ENCODE data around the gene CNKSR1. TPM values are rescaled to one million over a fixed set of nuclear protein-coding genes. Genes with fewer than 3 reads are reported as not detected.

The CNKSR1 gene
- total and polyA plus RNA-seq, 4 experiments from 2014 or later, result 0.28 to 4.5 (median 2.3) TPM

DNA sequence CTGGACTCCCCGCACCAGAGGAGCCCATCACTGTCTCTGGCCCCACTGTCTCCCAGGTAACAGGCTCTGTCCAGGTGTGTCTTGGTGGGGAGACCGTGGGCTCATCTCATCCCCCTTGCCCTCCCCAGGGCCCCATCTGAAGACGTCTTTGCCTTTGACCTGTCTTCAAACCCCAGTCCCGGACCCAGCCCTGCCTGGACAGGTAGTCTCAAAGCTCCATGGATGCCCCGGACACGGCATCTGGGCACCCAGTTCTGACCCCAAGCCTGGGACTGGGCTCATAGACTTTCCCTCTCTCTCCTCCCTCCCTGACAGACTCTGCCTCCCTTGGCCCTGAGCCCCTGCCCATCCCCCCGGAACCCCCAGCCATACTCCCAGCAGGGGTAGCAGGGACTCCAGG lies 6.8 kb downstream of the CNKSR1 start:
- Histone ChIP-seq H3K4me3 (ENCODE audit: low read length in 2 of 2) (no peak overlapping the region), H3K27me3 (ENCODE audit: insufficient read depth, low read length) (no peaks in the 10 kb centered on the region), H3K4me1 (ENCODE audit: insufficient read depth, low read length) (no peaks in the 10 kb centered on the region), H3K27ac (ENCODE audit: low read depth, low read length) (no peak overlapping the region), H3K36me3 (ENCODE audit: insufficient read depth, low read length) (no peaks in the 10 kb centered on the region), H3K9me3 (ENCODE audit: control insufficient read depth in 1 of 2, low read length in 2 of 2) (no peaks in the 10 kb centered on the region)
- Mint-ChIP-seq H3K9me3 (no peaks in the 10 kb centered on the region), H3K4me1 (peaks cover 0 to 1% (median 0%) of the 10 kb centered on the region in 4 donors), H3K27me3 (no peaks in the 10 kb centered on the region), H3K27ac (no peak overlapping the region), H3K4me3 (no peak overlapping the region), H3K36me3 (no peaks in the 10 kb centered on the region)
- ChIA-PET POLR2A (ENCODE audit: partially characterized antibody) (no interaction called here), CTCF (ENCODE audit: partially characterized antibody) (interaction anchor here (1.6 kb wide), 1 partner anchor 50 kb away, joined by 5 read pairs; the partner anchor contains the start of gene CEP85)
- intact Hi-C loops (cut with micrococcal nuclease), result no loop called here
- DNase-seq, result no peak

DNA sequence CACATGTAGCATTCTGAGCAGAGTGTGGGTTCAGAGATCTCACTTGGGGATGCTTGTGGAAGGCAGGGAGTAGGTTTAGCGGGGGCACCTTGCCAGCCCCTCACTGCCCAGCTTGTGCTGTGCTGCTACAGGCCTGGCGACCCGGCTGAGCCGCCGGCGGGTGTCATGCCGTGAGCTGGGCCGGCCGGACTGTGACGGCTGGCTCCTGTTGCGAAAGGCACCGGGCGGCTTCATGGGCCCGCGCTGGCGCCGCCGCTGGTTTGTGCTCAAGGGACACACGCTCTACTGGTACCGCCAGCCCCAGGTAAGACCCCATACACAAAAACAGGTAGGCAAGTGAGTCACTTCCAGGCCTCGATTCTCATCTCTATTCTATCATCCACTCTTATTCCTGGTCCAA lies 7.6 kb downstream of the CNKSR1 start:
- Histone ChIP-seq H3K4me3 (ENCODE audit: low read length in 2 of 2) (no peak overlapping the region), H3K36me3 (ENCODE audit: insufficient read depth, low read length) (no peaks in the 10 kb centered on the region), H3K27ac (ENCODE audit: low read depth, low read length) (no peak overlapping the region), H3K9me3 (ENCODE audit: control insufficient read depth in 1 of 2, low read length in 2 of 2) (no peaks in the 10 kb centered on the region), H3K27me3 (ENCODE audit: insufficient read depth, low read length) (no peaks in the 10 kb centered on the region), H3K4me1 (ENCODE audit: insufficient read depth, low read length) (no peaks in the 10 kb centered on the region)
- Mint-ChIP-seq H3K27me3 (no peaks in the 10 kb centered on the region), H3K9me3 (no peaks in the 10 kb centered on the region), H3K36me3 (no peaks in the 10 kb centered on the region), H3K4me3 (no peak overlapping the region), H3K4me1 (no peaks in the 10 kb centered on the region), H3K27ac (no peak overlapping the region)
- intact Hi-C loops (cut with micrococcal nuclease), result no loop called here
- POLR2A ChIA-PET (ENCODE audit: partially characterized antibody), result no interaction called here
- CTCF ChIA-PET (ENCODE audit: partially characterized antibody), result interaction anchor here (1.6 kb wide), 1 partner anchor 49 kb away, joined by 5 read pairs; the partner anchor contains the start of gene CEP85
- DNase-seq, result no peak

DNA sequence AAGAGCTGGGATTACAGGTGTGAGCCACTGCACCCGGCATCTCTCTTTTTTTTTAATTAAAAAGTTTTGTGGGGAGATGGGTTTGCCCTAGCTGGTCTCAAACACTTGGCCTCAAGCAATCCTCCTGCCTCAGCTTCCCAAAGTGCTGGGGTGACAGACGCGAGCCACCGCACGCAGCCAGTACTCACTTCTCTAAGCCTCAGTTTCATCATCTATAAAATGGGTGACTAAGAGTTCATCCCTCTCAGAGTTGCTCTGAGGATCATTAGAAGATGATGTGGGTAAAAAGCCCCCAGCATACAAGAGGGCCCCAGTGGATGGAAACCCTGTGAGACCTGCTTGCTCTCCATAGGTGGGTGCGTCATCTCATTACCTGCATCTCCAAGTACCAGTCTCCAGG lies 10.6 kb downstream of the CNKSR1 start:
- no peaks in the 10 kb centered on the region for H3K36me3 ChIP-seq (ENCODE audit: insufficient read depth, low read length)
- no peaks in the 10 kb centered on the region for H3K9me3 ChIP-seq (ENCODE audit: control insufficient read depth in 1 of 2, low read length in 2 of 2)
- Mint-ChIP-seq H3K9me3 (peaks cover 0 to 1% (median 0%) of the 10 kb centered on the region in 8 donors), H3K27me3 (no peaks in the 10 kb centered on the region), H3K36me3 (no peaks in the 10 kb centered on the region), H3K4me3 (no peak overlapping the region), H3K4me1 (peaks cover 6 to 18% (median 11%) of the 10 kb centered on the region in 4 donors), H3K27ac (no peak overlapping the region)
- no peak for DNase-seq
- ChIA-PET CTCF (ENCODE audit: partially characterized antibody) (interaction anchor here (1.5 to 4.6 kb wide), 3 partner anchors 18 to 229 kb away, joined by 4 to 37 read pairs (median 5); partner anchors contain the start of genes C1orf232, CEP85 and ZNF593), POLR2A (ENCODE audit: partially characterized antibody) (interaction anchor here (1.1 kb wide), 1 partner anchor 10 kb away, joined by 3 read pairs; the partner anchor contains the start of gene CNKSR1)
- intact Hi-C loops (cut with micrococcal nuclease), result no loop called here
- no peak overlapping the region for H3K4me3 ChIP-seq (ENCODE audit: low read length in 2 of 2)
- peaks cover 7% of the 10 kb centered on the region for H3K4me1 ChIP-seq (ENCODE audit: insufficient read depth, low read length)
- no peak overlapping the region for H3K27ac ChIP-seq (ENCODE audit: low read depth, low read length)
- no peaks in the 10 kb centered on the region for H3K27me3 ChIP-seq (ENCODE audit: insufficient read depth, low read length)

DNA sequence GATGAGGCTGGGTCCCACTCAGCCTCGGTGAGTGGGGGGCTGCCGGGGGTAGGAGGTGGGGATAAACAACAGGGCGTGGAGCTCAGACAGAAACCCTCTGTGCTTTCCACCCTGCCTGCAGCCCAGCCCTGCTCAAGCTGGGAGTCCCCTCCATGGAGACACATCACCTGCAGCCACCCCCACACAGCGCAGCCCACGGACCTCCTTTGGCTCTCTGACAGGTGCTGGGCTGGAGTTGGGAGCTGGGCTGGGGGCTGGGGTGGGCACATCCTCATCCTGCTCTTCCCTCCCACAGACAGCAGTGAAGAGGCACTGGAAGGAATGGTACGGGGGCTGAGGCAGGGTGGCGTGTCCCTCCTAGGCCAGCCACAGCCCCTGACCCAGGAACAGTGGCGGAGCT lies 11.2 kb downstream of the CNKSR1 start:
- Mint-ChIP-seq H3K9me3 (peaks cover 0 to 1% (median 0%) of the 10 kb centered on the region in 8 donors), H3K27ac (no peak overlapping the region), H3K27me3 (no peaks in the 10 kb centered on the region), H3K4me3 (no peak overlapping the region), H3K4me1 (peaks cover 6 to 24% (median 12%) of the 10 kb centered on the region in 4 donors), H3K36me3 (no peaks in the 10 kb centered on the region)
- Histone ChIP-seq H3K9me3 (ENCODE audit: control insufficient read depth in 1 of 2, low read length in 2 of 2) (no peaks in the 10 kb centered on the region), H3K27me3 (ENCODE audit: insufficient read depth, low read length) (no peaks in the 10 kb centered on the region), H3K27ac (ENCODE audit: low read depth, low read length) (no peak overlapping the region), H3K4me3 (ENCODE audit: low read length in 2 of 2) (no peak overlapping the region), H3K36me3 (ENCODE audit: insufficient read depth, low read length) (no peaks in the 10 kb centered on the region), H3K4me1 (ENCODE audit: insufficient read depth, low read length) (peaks cover 7% of the 10 kb centered on the region)
- CTCF ChIA-PET (ENCODE audit: partially characterized antibody), result interaction anchor here (4.6 kb wide), 1 partner anchor 46 kb away, joined by 37 read pairs; the partner anchor contains the start of gene CEP85
- POLR2A ChIA-PET (ENCODE audit: partially characterized antibody), result no interaction called here
- intact Hi-C loops (cut with micrococcal nuclease), result no loop called here
- DNase-seq, result no peak

DNA sequence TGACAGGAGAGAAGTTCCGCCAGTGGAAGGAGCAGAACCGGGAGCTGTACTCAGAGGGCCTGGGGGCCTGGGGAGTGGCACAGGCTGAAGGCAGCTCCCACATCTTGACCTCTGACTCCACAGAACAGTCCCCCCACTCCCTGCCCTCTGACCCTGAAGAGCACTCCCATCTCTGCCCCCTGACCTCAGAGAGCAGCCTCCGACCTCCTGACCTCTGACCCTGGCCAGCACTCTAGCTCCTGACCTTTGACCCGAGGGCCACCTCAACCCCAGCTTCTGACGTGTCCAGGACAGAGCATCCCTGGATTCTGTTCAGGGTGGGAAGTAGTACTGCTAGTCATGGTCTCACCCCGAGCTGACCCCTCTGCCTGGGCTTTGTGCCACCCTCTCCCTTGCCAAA lies 12.0 kb downstream of the CNKSR1 start:
- POLR2A ChIA-PET (ENCODE audit: partially characterized antibody), result interaction anchor here (0.8 kb wide), 1 partner anchor 45 kb away, joined by 3 read pairs; the partner anchor contains the start of gene CEP85
- H3K27ac Mint-ChIP-seq, result peak overlapping the region in 2 of 7 donors; percentile 43 to 88

DNA sequence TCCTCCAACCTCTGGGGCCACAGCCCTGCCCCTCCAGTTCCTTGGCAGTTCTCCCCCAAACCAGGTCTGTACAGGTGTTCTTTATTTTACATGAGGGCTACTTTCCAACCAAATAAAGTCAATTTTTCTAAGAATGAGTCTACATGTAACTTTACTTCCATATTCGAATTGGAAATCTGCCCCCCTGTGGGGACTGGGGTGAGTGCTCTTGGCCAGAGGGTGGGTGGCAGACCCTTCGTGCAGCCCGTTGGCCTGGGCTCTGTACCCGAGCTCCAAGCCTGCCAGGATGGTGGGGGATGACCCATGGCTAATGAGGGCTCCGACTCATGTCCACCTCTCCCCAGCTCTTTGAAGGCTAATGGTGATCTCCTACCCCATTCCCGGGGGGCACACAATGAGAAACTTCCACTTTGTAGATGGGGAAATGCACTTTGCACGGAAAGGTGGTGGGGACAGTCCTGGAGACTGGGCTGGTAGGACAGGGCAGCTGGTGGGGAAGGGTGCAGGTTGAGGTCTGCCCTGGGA lies 12.5 kb downstream of the CNKSR1 start:
- POLR2A ChIA-PET (ENCODE audit: partially characterized antibody), result interaction anchor here (0.8 kb wide), 1 partner anchor 44 kb away, joined by 3 read pairs; the partner anchor contains the start of gene CEP85
- H3K36me3 Mint-ChIP-seq, result no peaks in the 10 kb centered on the region

More for the DNA sequence above, 12.0 kb downstream of the CNKSR1 start:
- Mint-ChIP-seq H3K4me3 (no peak overlapping the region), H3K36me3 (no peaks in the 10 kb centered on the region), H3K9me3 (peaks cover 0 to 1% (median 0%) of the 10 kb centered on the region in 8 donors), H3K4me1 (peaks cover 6 to 30% (median 14%) of the 10 kb centered on the region in 4 donors), H3K27me3 (no peaks in the 10 kb centered on the region)
- Histone ChIP-seq H3K4me1 (ENCODE audit: insufficient read depth, low read length) (peaks cover 7% of the 10 kb centered on the region), H3K4me3 (ENCODE audit: low read length in 2 of 2) (no peak overlapping the region), H3K27ac (ENCODE audit: low read depth, low read length) (no peak overlapping the region), H3K9me3 (ENCODE audit: control insufficient read depth in 1 of 2, low read length in 2 of 2) (no peaks in the 10 kb centered on the region), H3K27me3 (ENCODE audit: insufficient read depth, low read length) (no peaks in the 10 kb centered on the region), H3K36me3 (ENCODE audit: insufficient read depth, low read length) (no peaks in the 10 kb centered on the region)
- no peak for DNase-seq
- intact Hi-C loops (cut with micrococcal nuclease), result no loop called here
- CTCF ChIA-PET (ENCODE audit: partially characterized antibody), result interaction anchor here (1.0 to 4.6 kb wide), 3 partner anchors 20 to 45 kb away, joined by 4 to 37 read pairs (median 6); partner anchors contain the start of genes CEP85 and ZNF593

DNA sequence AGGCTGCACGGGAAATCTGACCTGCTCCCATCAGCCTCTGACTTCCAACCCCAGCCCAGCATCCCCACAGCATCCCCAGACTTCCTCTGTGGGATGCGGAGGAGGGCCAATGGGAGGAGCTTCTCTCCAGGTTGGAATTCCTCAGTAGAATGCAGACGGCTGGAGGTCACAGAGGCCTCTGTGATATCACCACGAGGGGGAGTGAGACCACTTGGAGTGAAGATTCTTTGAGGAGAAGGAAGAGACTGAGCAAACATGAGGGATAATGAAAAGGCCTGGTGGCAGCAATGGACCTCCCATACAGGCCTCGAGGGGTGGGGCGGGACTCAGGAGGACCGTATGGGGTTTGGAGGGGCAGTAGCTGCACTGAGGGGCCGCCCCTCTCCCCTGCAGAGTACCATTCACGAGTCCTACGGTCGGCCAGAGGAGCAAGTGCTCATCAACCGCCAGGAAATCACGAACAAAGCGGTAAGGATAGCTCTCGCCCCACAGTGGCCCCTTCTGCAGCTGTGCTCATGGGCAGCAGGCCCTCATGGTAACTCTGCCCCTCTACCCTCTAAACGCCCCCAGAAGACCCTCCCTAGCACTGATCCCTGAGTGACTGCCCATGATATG lies 13.2 kb downstream of the CNKSR1 start, which contains the start of gene CATSPER4:
Gene CATSPER4, plus strand, starts transcription at position 230 of the 615 bp plus-strand sequence. Its CDS starts 26 bp downstream, at position 256.
- peak in 4 of 5 donors; percentile 13 to 33 (median 18) for DNase-seq
- H3K4me3 ChIP-seq (ENCODE audit: low read length in 2 of 2), result no peak within 1 kb of the TSS
- no peaks in the 10 kb centered on the region for H3K36me3 ChIP-seq (ENCODE audit: insufficient read depth, low read length)
- no peak within 1 kb of the TSS for H3K27ac ChIP-seq (ENCODE audit: low read depth, low read length)
- Mint-ChIP-seq H3K27me3 (no peaks in the 10 kb centered on the region), H3K27ac (peak within 1 kb of the TSS in 4 of 7 donors; percentile 36 to 88 (median 66)), H3K4me3 (no peak within 1 kb of the TSS), H3K4me1 (peaks cover 6 to 30% (median 14%) of the 10 kb centered on the region in 4 donors), H3K36me3 (no peaks in the 10 kb centered on the region), H3K9me3 (peaks cover 0 to 1% (median 0%) of the 10 kb centered on the region in 8 donors)
- H3K4me1 ChIP-seq (ENCODE audit: insufficient read depth, low read length), result peaks cover 7% of the 10 kb centered on the region
- H3K9me3 ChIP-seq (ENCODE audit: control insufficient read depth in 1 of 2, low read length in 2 of 2), result no peaks in the 10 kb centered on the region
- no peaks in the 10 kb centered on the region for H3K27me3 ChIP-seq (ENCODE audit: insufficient read depth, low read length)
- CTCF ChIA-PET (ENCODE audit: partially characterized antibody), result interaction anchor here (0.9 to 4.6 kb wide), 7 partner anchors 9 to 227 kb away, joined by 3 to 37 read pairs (median 4); partner anchors contain the start of genes CEP85 and ZNF593
- intact Hi-C loops (cut with micrococcal nuclease), result loop anchor here (1.0 kb wide), 1 partner anchor 44 kb away; the partner anchor contains the start of gene CEP85
- POLR2A ChIA-PET (ENCODE audit: partially characterized antibody), result no interaction called here

More for the DNA sequence above, 12.5 kb downstream of the CNKSR1 start:
- no peak overlapping the region for H3K27ac ChIP-seq (ENCODE audit: low read depth, low read length)
- no peak for DNase-seq
- H3K9me3 ChIP-seq (ENCODE audit: control insufficient read depth in 1 of 2, low read length in 2 of 2), result no peaks in the 10 kb centered on the region
- H3K27me3 Mint-ChIP-seq, result no peaks in the 10 kb centered on the region
- H3K4me1 ChIP-seq (ENCODE audit: insufficient read depth, low read length), result peaks cover 7% of the 10 kb centered on the region
- H3K4me3 Mint-ChIP-seq, result no peak overlapping the region
- H3K4me3 ChIP-seq (ENCODE audit: low read length in 2 of 2), result no peak overlapping the region
- intact Hi-C loops (cut with micrococcal nuclease), result loop anchor here (1.0 kb wide), 1 partner anchor 44 kb away; the partner anchor contains the start of gene CEP85
- H3K9me3 Mint-ChIP-seq, result peaks cover 0 to 1% (median 0%) of the 10 kb centered on the region in 8 donors
- no peaks in the 10 kb centered on the region for H3K36me3 ChIP-seq (ENCODE audit: insufficient read depth, low read length)
- H3K27ac Mint-ChIP-seq, result peak overlapping the region in 2 of 7 donors; percentile 36 to 88
- no peaks in the 10 kb centered on the region for H3K27me3 ChIP-seq (ENCODE audit: insufficient read depth, low read length)
- H3K4me1 Mint-ChIP-seq, result peaks cover 6 to 30% (median 14%) of the 10 kb centered on the region in 4 donors
- CTCF ChIA-PET (ENCODE audit: partially characterized antibody), result interaction anchor here (1.0 to 4.6 kb wide), 5 partner anchors 10 to 44 kb away, joined by 3 to 37 read pairs (median 6); partner anchors contain the start of genes CEP85 and ZNF593

Measured in CD4-positive, alpha-beta memory T cell (primary cell).